GM18873 (cell line): ENCODE data around the gene KIF26B.
"Not testable (repeated sequence)": the region's sequence is repeated elsewhere in the genome, so short reads cannot be mapped to it uniquely, and the experiment has no call there.

ENCODE experiments used
- ATAC-seq: cut with Tn5 transposase; IDR thresholded peaks from one replicate; pipeline ENCODE4 v1.9.1; 2021; ENCODE audit warnings: mild to moderate bottlenecking, moderate library complexity, moderate number of reproducible peaks; ENCODE audit not compliant: unreplicated experiment, low FRiP score

Gene KIF26B

DNA sequence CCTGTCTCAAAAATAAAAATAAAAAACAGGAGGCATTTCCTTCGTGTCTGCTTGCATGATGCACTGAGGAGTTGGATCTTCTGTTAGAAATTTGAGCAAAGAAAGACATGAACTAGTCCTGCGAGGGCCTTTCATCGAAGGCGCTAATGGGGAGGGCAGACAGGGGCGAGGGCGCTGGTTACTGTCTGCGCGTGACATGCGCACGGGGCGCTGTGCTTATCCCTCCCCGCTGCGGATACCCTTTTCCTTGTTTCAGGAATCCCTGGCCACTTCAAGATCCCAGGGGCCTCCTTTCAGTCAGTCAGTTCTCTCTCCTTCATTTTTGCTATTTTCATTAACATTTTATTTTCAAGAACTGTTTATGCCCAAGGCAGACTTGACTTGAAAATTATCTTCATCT, 545.8 kb downstream of the KIF26B start:
- no peak for ATAC-seq

GRCh38 chr1:245701631-245702030, 546.8 kb downstream of the KIF26B start:
- no peak for ATAC-seq

DNA sequence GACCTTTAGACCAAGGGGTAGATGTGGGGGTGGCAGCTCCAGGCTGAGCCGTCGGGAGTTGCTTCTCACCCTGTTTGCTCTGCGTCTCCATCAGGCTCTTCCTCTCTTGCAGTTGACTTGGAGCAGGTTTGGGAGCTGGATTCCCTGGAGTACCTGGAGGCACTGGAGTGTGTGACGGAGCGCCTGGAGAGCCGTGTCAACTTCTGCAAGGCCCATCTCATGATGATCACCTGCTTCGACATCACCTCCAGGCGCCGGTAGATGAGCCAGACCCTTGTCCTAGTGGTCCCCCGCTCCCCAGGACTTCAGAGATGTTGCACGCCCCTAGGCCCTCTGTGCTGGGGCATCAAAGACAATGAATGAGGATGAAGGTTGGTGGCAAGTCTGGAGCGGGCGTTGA, 547.6 kb downstream of the KIF26B start:
- no peak for ATAC-seq

DNA sequence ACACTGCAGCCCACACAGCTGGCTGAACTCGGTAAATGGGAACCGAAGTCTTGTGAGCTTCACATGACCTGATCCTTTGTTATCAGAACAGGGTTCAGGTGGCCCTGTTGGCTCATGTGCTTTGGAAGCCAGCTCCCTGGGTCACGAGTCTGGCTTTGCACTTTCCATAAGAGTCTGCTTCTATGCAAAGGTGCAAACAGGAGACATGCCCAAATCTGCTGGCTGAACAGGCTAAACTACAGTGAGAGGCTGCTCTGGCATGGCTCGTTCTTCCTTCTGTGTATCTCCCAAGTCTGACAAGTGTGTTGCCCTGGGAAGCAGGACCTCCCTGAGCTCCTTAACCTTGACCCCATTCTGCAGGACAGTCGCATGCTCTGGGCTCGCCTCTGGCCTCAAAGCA, 549.6 kb downstream of the KIF26B start:
- no peak for ATAC-seq

DNA sequence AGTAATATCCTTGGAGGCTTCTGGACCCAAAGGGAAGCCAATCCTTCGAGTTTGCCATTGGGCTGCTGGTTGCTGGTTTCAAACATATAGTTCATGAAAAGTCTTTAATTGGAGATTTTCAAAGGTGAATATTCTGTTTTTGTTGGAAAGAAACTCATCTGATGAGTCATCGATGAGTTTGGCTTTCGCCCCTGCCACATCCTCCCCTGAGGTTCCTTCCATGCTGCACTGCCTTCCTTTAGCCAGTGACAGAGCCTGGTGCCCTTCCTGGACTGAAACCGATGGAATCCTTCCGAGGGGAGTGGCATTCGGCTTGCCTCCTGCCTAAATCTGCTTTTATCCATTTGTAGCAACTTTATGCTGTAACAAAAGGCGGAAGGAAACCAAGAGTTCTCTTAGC, 550.0 kb downstream of the KIF26B start:
- ATAC-seq: no peak

GRCh38 chr1:245707941-245708340, 553.2 kb downstream of the KIF26B start:
- ATAC-seq: no peak

DNA sequence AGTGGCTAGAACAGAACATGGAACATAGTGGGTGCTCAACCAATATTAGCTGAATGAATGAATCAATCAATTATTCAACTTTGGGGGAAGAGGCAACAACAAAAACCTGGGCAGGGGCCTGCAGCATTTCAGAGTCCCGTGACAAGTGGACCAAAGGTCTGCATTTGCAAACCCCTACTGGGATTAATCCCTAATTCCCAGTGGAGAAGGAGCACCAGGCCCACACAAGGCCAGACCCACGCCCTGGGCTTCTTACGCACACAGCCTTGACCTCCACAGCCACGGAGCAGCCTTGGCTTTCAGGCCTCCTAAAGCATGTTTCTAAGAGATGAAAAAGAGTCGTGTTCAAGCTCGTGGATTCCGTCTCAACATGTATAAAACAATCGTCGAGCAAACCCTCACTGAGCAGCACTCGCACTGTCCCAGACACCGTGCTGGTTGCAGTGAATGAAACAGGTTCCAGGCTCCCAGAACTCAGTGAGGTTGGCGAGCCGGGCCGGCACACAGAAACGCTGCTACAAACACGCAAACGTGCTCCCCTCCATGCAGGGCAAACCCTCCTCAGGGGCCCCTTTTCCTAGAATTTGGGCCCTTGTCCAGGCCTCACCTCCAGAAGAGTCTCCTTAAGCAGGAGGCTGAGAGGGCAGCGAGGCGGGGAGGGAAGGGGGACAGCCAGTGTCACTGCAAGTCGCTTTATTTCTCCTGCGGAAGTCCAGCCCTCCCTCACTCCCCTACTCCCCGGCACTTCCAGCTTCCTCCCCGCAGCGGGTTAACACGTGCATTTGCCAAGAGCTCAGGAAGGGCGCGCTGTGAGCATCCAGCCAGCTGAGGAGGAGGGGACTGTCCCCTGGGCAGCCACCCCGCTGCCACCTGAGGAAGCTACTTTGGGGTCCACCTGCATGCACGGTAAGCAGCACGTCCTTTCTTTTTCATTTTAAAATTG, 556.4 kb downstream of the KIF26B start:
- no peak for ATAC-seq

DNA sequence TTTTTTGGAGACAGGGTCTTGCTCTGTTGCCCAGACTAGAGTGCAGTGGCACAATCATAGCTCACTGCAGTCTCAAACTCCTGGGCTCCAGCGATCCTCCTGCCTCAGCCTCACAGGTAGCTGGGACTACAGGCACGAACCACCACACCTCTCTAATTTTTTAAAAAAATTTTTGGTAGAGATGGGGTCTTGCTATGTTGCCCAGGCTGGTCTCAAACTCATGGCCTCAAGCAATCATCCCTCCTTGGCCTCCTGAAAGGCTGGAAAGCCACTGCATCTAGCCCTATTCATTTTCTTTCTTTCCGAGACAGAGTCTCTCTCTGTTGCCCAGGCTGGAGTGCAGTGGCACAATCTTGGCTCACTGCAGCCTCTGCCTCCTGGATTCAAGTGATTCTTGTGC, 559.2 kb downstream of the KIF26B start:
- not testable (repeated sequence) for ATAC-seq

GRCh38 chr1:245715291-245715701, 560.5 kb downstream of the KIF26B start:
- no peak for ATAC-seq

- no peak for ATAC-seq
These were observed 561.2 kb downstream of the KIF26B start for GRCh38 chr1:245715970-245716369.

- no peak for ATAC-seq
These were observed 561.8 kb downstream of the KIF26B start for GRCh38 chr1:245716561-245716960.

- no peak for ATAC-seq
These were observed 562.8 kb downstream of the KIF26B start for GRCh38 chr1:245717611-245718010.

GRCh38 chr1:245718123-245718522, 563.3 kb downstream of the KIF26B start:
- no peak for ATAC-seq

DNA sequence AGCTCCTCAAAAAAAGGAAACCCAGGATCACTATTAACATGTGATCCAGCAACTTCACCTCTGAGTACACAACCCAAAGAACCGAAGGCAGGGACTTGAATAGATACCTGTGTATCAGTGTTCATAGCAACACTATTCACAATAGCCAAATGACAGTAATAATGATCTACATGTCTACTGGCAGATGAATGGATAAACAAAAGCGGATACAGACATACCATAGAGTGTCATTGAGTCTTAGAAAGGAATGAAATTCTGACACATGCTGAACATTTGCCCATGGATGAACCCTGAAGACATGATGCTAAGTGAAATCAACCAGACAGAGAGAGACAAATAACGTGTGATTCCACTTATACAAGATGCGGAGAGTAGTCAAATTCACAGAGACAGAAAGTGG, 564.2 kb downstream of the KIF26B start:
- ATAC-seq: no peak

- no peak for ATAC-seq
These were observed 566.7 kb downstream of the KIF26B start for GRCh38 chr1:245721488-245721887.

DNA sequence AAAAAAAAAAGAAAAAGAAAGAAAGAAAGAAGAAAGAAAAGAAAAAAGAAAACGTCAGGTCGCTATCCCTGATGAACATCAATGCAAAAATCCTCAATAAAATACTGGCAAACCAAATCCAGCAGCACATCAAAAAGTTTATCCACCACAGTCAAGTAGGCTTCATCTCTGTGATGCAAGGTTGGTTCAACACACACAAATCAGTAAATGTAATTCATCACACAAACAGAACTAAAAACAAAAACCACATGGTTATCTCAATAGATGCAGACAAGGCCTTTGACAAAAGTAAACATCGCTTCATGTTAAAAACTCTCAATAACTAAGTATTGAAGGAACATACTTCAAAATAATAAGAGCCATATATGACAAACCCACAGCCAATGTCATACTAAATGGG, 573.2 kb downstream of the KIF26B start:
- ATAC-seq: not testable (repeated sequence)

DNA sequence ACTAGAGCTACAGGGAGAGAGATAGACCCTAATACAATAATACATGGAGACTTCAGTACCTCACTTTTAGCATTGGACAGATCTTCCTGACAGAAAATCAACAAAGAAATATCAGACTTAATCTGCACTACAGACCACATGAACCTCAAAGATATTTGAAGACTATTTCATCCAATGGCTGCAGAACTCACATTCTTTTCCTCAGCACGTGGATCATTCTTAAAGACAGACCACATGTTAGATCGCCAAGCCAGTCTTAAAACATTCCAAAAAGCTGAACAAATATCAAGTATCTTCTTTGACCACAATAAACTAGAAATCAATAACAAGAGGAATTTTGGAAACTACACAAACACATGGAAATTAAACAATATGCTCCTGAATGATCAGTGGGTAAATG, 576.0 kb downstream of the KIF26B start:
- ATAC-seq: no peak

DNA sequence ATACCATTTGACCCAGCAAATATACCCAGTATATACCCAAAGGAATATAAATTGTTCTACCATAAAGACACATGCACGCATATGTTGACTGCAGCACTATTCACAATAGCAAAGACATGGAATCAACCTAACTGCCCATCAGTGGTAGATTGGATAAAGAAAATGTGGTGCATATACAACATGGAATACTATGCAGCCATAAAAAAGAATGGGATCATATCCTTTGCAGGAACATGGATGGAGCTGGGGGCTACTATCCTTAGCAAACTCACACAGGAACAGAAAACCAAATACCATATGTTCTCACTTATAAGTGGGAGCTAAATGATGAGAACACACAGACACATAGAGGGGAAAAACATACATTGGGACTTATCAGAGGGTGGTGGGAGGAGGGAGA, 585.6 kb downstream of the KIF26B start:
- not testable (repeated sequence) for ATAC-seq

GRCh38 chr1:245742896-245743295, 588.1 kb downstream of the KIF26B start:
- ATAC-seq: no peak

- ATAC-seq: no peak
These were observed 593.5 kb downstream of the KIF26B start for GRCh38 chr1:245748240-245748639.

DNA sequence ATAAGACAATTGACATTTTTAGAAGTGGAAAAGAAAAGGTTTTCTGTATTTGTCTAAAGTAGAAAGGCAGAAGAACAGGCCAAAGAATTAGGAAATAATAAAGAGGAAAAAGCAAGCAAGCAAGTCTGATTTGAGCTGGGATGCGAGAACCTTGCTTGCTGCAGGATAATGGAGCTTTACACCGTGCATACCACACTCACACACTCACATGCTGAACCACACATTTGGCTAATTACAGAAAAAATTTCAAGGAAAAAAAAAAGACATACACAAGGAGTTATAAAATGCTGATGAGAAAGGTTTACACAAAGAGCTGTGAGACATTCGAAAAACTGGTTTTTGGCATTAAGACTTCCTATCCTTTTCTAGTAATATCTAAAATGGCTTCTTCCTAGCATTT, 593.9 kb downstream of the KIF26B start:
- ATAC-seq: no peak

- no peak for ATAC-seq
These were observed 594.3 kb downstream of the KIF26B start for GRCh38 chr1:245749053-245749452.
